Testis (tissue), 2 donors: ENCODE measurements around the gene RNASEH2B.

Experiments
- POLR2A ChIP-seq: fragments of 450-650 bp; IDR thresholded peaks from one replicate; pipeline ENCODE4 v1.6.1; 2017; ENCODE audit warnings: antibody characterized with exemption, mild to moderate bottlenecking, moderate library complexity
- TF ChIP-seq, protein P1 (sequence below), 3 experiments: fragments of 450-650 bp in 2 of 3; fragments of 200-600 bp in 1 of 3; sonication (generic) in 1 of 3; IDR thresholded peaks; one replicate each; pipeline ENCODE4 v1.5.1; 2016 to 2019; ENCODE audit warnings: antibody characterized with exemption in 3 of 3, mild to moderate bottlenecking in 2 of 3, moderate library complexity in 1 of 3

DNA sequence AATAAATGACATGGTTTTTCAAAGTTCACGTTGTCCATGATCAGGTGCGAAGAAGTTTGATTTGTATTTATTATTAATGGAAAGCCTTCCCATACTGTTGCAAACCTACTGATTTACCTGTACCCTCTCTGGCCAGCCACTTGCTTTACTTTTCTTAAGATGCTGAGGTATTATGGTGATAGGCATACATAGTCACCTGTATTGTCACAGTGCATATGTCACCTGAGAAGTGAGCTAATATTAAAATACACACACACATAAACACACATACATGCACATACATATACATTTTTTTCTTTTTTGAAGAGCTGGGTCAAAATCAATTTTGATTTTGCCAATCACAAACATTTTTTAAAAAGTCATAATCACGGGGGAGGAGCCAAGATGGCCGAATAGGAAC is 72.1 kb downstream of the RNASEH2B start:
- TF ChIP-seq, protein P1, sequence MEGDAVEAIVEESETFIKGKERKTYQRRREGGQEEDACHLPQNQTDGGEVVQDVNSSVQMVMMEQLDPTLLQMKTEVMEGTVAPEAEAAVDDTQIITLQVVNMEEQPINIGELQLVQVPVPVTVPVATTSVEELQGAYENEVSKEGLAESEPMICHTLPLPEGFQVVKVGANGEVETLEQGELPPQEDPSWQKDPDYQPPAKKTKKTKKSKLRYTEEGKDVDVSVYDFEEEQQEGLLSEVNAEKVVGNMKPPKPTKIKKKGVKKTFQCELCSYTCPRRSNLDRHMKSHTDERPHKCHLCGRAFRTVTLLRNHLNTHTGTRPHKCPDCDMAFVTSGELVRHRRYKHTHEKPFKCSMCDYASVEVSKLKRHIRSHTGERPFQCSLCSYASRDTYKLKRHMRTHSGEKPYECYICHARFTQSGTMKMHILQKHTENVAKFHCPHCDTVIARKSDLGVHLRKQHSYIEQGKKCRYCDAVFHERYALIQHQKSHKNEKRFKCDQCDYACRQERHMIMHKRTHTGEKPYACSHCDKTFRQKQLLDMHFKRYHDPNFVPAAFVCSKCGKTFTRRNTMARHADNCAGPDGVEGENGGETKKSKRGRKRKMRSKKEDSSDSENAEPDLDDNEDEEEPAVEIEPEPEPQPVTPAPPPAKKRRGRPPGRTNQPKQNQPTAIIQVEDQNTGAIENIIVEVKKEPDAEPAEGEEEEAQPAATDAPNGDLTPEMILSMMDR (IDR thresholded peaks at IDR 0.05) = no peak
- TF ChIP-seq POLR2A = no peak
